ENCODE results near the gene FBXW4.
"Not testable (repeated sequence)": the region's sequence is repeated elsewhere in the genome, so short reads cannot be mapped to it uniquely, and the experiment has no call there.

Gene FBXW4

DNA sequence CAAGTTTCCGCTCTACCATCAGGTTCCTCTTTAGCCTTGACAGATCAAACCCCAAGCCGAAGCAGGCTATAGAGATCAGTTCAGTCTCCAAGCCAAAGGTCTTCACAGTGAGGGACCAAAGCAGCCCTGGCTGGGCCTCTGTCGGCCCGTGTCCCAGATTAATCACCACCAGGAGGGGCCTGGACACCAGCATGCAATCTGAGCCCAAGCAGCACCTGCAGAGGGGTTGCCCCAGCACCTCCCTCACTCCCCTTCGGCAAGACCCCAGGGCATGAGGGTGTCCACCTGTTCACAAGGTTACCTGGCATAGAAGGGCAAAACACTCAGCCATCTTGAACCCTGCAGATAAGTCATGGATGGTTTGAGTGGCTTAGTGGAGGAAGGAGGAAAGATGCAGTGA, 36.0 kb downstream of the FBXW4 start:
- DNase-seq (ENCODE audit: low read depth in 2 of 2, low spot score in 1 of 2): no peak

DNA sequence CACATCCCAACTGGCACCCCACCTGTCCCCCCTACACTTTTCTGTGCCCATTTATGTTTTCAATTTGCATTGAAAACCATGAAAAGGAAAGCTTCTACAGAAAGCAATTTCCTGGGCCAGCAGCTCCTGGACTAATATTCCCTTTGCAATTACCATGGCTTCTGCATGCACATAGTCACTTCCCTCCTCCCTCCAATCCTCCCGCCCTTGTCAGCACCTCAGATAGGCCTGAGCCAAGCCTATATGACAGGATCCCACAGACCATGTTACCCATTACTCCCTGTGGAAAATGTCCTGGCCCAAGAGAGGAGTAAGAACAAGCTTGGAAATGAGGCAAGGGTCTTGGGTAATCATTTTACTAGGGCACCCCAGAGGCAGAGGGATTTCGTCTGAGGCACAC, 38.1 kb downstream of the FBXW4 start:
- no peak for DNase-seq (ENCODE audit: low read depth in 2 of 2, low spot score in 1 of 2)

DNA sequence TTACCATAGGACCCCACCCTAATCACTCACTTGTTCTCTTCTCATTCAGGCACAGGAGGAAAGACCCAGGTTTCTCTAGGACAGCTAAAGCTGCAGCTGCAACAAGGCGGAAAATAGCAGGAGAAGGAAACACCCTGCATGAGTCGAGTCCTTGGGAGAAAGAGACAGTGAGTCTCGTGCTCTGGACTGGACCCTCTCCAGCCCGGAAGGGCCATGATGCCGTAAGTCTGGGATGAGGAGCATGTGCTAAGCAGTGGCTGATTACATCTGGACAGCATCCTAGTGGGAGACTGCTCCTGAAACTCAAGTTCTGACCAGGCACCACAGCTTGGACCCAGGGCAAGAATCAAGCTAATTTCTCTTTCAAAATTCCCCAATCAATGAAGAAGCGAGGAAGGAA, 39.4 kb downstream of the FBXW4 start:
- no peak for DNase-seq (ENCODE audit: low read depth in 2 of 2, low spot score in 1 of 2)

DNA sequence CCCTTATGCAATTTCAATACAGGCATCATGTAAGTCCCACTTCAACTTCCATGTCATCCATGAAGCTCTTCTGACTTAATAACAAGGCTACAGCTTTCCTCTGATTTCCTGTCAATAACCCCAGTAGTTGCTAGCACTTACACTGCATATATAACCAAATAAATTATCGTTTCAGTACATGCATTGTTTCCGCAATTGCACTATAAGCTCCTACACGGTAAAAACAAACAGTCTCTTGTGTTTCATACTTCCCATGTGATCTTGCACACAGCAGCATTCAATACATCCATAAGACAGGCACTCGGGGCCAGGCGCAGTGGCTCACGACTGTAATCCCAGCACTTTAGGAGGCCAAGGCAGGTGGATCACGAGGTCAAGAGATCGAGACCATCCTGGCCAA, 41.4 kb downstream of the FBXW4 start:
- DNase-seq (ENCODE audit: low read depth in 2 of 2, low spot score in 1 of 2): no peak

DNA sequence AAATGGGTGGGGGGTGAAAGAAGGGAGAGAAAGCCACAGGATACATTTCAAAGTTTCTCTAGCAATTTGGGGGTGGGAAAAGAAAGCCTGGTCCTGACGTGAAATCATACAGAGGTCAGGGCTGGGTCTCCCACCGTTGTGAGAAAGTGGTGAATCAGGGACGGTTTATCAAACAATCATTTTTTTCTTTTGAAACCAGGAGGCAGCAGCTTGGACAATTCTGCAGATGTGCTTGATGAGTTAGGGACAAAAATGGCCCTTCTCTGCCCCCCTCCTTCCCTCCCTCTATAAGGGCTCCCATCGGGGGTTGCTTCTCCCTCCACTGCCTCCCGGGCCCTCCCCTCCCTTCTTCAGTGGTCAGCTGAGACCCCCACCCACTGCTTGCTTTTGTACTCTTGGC, 43.6 kb downstream of the FBXW4 start:
- no peak for DNase-seq (ENCODE audit: low read depth in 2 of 2, low spot score in 1 of 2)

DNA sequence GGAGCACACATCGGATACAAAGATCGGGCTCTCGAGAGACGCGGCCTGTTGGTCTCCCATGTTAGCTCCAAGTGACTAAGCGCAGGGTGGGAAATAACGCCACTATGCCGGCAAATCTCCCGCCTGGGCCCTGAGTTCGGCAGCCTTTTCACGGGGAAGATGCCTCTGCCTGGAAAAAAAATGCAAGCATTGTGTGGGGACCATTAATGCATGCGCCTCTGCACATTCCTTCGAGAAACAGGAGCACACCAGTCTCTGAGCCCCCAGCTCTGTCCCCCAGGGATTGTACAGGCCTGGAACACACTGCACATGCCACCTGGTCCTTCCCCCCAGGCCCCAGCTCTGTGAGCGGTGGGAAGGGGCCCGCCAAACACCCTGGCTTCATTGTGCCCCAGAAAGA, 44.1 kb downstream of the FBXW4 start:
- no peak for DNase-seq (ENCODE audit: low read depth in 2 of 2, low spot score in 1 of 2)

DNA sequence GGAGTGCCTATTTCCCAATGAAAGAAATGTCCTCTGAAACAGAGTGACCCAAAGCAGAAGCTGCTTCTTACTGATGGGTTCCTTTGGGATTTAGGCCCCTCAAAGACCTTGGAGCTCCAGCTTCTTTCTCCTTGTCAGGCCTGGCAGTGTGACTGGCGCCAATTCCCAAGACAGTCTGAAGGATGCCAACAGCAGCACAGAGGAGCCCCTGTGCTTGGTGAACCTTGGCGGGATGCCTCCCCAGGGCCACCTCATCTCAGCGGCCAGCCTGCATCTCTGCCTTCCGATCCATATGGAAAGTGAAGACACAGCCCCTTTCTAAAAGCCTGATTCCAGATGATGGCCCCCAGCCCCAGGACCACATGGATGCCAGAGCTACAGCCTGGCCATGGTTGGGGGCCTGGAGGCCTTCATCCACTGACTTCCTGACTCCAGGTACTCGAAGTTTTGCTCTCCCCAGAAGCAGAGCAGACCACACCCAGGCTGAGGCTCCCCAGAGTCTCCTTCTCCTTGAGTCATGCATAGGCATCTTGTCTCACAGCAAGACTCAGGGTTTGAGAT, 45.4 kb downstream of the FBXW4 start:
- no peak for DNase-seq (ENCODE audit: low read depth in 2 of 2, low spot score in 1 of 2)

DNA sequence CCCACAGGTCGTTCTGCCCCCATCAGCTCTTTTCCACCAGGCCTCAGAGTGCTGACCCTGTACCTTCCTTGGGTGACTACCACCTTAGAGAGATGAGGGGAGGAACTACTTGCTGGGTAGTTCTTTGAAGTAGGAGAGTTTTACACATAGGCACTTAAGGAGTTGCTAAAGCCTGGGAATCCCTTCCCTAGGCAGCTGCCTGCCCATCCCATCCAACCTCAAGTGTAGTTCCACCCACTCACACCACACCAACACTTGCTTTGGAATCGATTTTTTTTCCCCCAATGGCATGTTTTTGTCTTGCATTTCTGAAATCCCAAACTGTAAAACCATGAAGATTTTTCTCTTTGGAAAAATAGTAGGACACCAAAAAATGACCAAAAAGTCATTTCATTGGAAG, 47.7 kb downstream of the FBXW4 start:
- no peak for DNase-seq (ENCODE audit: low read depth in 2 of 2, low spot score in 1 of 2)

DNA sequence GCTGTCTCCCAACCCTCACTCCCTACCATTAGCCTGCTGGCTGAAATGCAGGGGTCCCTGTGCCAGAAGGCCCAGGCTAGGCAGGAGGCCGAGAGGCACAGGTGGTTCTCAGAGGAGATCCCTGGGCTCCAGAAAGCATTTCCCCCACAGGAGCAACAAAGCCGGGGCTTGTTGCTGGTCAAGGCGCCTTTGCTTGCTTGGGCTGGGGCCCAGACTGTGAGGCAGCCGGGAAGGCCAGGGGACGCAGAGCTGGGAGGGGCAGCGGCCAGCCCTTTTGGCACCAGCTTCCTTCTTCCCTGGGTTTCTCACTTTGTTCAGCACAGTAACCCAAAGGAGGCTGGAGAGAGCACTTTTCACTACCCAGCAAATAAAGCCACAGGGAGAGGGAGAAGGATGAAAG, 48.6 kb downstream of the FBXW4 start:
- no peak for DNase-seq (ENCODE audit: low read depth in 2 of 2, low spot score in 1 of 2)

DNA sequence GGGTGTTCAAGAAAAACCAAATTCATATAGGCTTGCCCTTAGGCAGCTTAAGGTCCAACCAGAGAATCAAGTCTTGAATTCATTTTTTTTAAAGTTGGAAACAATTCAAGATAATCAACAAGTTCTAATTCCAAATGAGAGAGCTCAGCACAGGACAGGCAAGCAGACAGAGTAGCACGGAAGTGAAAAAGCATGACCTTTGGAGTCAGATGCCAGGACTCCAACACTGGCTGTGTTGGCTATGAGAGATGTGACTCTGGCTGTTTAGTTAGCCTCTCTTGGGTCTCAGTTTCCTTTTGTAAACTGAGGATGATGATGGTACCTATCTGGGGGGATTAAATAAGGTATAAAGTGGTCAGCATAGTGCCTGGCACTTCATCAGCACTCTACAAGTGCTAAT, 49.3 kb downstream of the FBXW4 start:
- no peak for DNase-seq (ENCODE audit: low read depth in 2 of 2, low spot score in 1 of 2)

DNA sequence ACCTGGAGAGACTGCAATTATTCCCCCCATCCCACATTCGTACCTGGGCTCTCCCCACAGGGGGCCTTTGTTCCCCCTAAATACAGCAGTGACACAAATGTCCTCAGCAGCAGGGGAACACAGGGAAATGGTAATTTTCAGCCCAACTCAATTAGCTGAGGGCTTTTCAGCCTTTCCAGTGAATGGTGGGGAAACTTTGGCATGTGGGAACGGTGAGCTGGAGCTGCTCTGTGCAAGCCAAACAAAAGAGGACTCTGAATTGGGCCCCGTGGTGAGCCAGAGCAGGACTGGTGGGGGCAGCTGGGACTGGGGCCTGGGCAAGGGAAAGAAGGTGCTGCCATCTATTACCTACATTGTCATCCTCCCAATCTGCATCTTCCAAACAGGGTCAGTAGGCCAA, 51.0 kb downstream of the FBXW4 start:
- no peak for DNase-seq (ENCODE audit: low read depth in 2 of 2, low spot score in 1 of 2)

DNA sequence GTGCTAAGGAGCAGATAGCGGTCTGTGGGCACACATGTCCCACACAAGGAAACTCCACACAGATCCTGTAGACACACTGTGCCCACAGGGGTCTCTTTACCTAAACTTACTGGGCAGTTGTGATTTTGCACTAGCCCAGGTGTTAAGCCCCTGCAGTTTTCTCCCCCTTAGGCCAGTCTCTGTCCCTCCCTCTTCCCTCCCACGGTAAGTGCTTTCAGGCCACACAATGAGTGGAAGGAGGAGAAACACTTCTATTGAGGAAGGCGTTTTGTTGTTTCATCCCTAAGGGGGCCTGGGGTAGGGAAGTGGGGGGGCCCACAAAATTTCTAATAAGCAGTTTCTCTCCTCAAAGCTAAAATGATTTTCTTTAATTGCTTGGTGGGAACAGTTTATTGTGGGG, 51.4 kb downstream of the FBXW4 start:
- no peak for DNase-seq (ENCODE audit: low read depth in 2 of 2, low spot score in 1 of 2)

DNA sequence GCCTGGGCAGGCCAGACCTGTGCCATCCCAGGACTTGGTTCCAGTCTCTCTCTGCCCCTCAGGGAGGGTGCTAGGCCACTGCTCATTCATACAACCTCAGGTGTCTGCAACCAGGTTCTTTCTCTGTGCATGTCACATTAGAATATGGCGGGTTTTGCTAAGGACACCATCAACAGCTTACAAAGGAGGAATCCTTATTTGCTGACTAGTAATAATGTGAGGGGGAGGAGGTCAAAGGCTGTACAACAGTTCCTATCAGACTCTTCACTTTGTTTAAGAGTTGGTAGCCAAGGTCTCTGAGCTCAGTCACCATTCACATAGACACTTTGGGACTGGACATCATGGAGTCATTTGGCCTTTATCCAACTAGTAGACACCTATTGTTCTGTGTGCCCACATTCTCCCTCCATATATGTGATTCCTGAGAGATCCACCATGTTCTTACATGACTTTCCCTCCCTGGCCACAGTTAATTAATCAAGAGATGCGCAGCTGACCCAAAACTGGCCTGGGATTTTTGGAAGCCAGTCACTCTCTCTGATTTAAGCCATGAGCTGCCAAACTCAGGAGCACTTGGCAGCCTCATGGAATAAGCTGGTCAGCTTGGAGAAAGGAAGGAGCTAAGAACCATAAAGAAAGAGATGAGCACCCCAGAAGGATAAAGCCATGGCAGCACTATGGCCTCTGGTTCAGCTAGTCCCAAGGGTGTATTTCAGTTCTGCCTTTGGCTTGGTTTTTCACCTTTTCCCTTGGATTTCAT, 55.6 kb downstream of the FBXW4 start:
- no peak for DNase-seq (ENCODE audit: low read depth in 2 of 2, low spot score in 1 of 2)

DNA sequence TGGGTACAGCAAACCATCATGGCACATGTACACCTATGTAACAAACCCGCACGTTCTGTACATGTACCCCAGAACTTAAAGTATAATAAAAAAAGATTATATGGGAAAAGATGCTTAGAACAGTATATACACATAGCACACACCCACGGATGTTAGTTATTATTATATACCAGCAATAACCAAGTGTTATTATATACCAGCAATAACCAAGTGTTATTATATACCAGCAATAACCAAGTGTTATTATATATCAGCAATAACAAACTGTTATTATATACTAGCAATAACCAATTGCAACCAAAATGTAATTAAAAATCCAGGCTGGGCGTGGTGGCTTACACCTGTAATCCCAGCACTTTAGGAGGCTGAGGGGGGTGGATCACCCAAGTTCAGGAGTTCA, 61.5 kb downstream of the FBXW4 start:
- not testable (repeated sequence) for DNase-seq (ENCODE audit: low read depth in 2 of 2, low spot score in 1 of 2)

DNA sequence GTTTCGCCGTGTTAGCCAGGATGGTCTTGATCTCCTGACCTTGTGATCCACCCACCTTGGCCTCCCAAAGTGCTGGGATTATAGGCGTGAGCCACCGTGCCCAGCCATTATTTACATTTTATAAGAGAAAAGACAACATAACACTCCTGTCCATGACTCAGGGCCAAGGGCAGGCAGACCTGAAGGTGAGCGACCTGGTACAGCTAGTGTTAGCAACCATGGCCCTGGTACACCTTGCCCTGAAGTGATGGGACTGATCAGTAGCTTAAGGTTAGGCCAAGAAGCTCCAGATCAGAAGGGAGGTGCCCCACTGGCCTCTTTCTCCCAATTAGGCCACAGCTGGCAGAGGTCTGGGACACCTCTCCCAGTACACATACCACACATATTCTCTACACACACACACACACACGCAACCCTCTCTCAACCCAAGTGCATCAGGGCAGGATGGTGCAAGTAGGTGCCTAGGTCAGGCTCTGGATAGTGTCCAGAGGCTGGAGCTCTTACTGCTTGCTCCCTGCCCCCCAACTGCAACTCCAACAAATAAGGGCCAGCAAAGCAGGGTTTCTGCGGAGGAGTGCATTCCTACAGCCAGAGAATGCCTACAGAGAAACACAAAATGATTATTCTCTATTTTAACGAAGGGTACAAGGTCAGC, 63.0 kb downstream of the FBXW4 start:
- no peak for DNase-seq (ENCODE audit: low read depth in 2 of 2, low spot score in 1 of 2)

DNA sequence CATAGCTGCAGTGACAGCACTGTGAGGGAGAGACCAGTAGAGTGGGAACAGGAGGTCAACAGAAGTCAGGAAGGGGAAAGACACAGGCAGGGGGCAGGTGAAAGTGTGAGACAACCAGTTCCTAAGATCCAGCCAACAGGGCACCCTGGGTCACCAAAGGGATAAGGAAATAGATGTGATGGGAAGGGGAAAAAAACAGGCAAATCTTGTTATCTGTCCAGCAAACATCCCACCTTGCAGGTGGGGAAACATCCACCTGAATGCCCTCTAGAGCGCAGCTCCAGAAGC, 64.4 kb downstream of the FBXW4 start:
- no peak for DNase-seq (ENCODE audit: low read depth in 2 of 2, low spot score in 1 of 2)

DNA sequence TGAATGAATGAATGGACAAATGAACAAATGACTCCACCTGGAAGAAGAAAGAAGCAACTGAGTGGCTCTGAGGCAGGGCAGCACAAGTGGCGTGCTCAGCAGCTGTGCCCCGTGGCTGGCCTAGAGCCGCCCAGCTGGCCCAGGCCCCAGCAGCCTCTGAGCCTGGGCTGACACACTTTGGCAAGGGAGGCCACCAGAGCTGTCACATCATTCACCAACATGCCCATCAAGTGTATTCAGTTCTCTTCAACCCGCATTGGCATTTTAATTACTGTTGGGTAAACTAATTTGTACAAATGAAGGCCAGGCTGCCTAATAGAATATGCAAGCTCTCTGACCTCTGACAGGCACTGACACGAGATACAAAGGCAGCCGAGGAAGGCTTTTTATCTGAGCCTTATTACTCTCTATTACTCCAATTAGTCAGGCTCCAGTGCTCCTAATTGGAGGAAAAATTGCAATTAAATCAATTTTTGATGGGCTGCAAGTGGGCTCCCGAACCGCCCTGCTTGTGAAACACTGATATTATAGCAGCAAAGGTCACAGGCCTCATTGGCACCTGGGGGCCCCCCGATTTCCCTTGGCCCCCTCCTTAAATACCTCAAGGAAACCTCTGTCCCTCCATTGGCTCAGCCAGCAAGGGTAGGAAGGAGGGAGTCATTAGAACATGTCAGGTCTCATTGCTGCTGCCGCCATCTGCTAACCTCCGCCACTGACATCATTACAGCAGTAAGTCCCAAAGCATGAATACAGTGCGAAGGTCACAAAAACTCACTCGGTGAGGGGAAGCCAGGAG, 64.9 kb downstream of the FBXW4 start:
- DNase-seq (ENCODE audit: low read depth in 2 of 2, low spot score in 1 of 2): no peak

DNA sequence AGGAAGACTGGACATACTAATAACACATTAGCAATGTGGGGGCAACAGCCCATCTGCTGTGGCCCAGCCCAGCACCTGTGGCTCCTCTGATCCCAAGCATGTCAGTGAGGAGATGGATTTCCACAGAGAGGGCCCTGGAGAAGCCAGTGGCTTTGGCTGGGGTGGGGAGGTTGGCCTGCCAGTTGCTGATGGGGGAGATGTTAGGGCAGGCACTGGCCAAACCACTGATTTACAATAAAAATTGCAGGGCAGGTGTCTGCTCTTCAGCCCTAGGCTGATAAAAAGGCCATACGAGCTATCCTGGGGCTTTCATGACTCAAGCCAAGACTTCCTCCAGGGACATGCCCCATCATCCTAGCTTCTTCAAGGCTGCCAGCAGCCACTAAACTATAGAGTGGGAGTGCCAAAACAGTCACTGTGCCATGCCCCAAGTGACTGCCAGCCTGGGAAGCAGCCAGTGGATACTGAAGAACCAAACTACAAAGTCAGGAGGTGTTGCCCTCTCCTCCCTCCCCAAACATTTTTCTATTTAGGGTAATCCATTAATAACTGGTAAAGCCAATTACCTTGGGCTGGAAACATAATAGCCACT, 69.1 kb downstream of the FBXW4 start:
- no peak for DNase-seq (ENCODE audit: low read depth in 2 of 2, low spot score in 1 of 2)

DNA sequence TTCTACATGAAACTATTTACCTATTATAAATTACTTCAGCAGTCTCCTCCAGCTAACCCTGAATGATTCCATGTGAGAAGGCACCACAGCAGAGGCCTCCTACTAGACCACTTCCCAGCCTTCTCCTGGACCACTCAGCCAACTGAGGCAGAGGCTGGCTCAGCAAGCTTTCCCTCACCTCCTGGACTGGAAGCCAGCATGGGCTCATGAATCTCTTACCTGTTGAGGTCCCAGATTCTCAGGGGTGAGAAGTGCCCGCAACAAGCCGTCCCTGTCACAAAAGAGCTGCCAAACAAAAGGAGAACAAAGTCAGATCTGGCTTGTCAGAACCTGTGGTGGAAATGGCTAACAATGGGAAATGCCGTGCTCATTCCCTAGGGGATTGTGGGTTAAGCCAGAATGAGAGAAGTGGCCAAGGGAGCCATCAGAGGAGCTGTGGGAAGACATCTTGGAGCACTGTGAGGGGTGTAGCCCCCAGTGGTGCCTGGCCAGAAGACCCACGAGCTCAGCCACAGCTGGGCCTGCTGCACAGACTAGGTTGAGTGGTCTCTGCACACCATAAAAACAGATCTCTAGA, 70.4 kb downstream of the FBXW4 start:
- no peak for DNase-seq (ENCODE audit: low read depth in 2 of 2, low spot score in 1 of 2)

DNA sequence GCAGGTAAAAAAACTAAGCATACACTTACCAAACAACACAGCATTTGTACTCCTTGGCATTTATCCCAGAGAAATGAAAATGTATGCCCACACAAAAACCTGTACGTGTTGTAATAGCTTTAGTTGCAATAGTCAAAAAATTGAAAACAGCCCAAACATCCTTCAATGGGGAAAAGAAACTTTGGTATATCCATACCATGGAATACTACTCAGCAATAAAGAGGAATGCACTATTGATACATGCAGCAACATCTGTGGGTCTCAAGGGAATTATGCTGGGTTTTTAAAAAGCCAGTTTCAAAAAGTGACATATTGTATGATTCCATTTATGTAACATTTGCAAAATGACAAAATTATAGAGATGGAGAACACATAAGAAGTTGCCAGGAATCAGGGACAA, 71.4 kb downstream of the FBXW4 start:
- DNase-seq (ENCODE audit: low read depth in 2 of 2, low spot score in 1 of 2): no peak

DNA sequence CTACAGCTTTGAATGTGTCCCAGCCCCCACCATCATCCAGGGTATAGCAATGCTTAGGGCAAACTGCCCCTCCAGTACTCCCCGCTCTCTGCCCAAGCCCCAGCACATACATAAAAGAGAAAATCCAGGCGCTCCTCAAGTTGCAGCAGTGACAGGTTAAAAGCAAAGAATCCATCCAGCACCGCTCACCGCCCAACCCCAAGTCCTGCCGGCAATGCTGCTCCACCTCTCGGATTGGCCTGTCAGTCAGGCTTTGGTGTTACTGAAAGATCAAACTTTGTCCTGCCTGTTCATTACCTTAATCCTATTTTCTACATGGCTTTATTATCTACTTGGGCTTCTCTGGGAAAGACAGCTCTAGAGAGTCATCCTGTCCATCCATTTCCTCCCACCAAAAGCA, 75.0 kb downstream of the FBXW4 start:
- DNase-seq (ENCODE audit: low read depth in 2 of 2, low spot score in 1 of 2): no peak

Data from stimulated activated CD8-positive, alpha-beta memory T cell treated with anti-CD3 and anti-CD28 coated beads, Interleukin-4, amount 100 ng/mL, for 1 hour (primary cell).